ENCODE results near the gene TEFM.

Gene TEFM

DNA sequence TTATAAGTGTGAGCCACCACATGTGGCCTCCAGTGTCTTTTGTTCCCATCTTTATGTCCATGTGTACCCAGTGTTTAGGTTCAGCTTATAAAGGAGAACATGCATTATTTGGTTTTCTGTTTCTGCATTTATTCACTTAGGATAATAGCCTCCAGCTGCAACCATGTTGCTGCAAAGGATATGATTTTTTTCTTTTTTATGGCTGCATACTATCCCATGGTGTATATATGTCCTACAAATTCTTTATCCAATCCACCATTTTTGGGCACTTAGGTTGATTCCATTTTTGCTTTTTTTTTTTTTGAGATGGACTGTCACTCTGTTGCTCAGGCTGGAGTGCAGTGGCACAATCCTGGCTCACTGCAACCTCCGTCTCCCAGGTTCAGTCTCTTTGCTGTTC lies 41.4 kb downstream of the TEFM start:
- no peak for DNase-seq (ENCODE audit: low read depth)

DNA sequence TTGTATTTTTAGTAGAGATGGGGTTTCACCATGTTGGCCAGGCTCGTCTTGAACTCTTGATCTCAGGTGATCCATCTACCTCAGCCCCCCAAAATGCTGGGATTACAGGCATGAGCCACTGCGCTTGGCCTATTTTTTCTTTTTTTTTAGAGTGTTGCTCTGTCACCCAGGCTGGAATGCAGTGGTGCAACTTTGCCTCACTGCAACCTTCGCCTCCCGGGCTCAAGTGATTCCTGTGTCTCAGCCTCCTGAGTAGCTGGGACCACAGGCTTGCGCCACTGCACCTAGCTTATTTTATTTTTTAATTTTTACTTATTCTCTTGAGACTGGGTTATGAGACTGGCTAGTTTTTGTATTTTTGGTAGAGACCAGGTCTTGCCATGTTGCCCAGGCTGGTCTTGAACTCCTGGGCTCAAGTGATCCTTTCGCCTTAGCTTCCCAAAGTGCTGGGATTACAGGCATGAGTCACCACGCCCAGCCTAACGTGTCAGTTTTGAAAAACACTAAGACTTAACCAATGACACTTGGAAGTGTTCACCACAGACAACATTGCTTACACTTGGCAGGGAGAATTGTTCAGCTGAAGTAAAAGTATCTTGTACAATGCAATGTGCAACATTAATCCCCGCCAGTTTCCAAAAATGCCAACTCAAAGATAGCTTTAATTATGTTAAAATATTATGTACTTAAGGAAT lies 47.3 kb downstream of the TEFM start:
- in situ Hi-C loops (cut with HindIII; ENCODE audit: low sequenced_read_pairs), result no loop called here
- TF ChIP-seq, protein P1, sequence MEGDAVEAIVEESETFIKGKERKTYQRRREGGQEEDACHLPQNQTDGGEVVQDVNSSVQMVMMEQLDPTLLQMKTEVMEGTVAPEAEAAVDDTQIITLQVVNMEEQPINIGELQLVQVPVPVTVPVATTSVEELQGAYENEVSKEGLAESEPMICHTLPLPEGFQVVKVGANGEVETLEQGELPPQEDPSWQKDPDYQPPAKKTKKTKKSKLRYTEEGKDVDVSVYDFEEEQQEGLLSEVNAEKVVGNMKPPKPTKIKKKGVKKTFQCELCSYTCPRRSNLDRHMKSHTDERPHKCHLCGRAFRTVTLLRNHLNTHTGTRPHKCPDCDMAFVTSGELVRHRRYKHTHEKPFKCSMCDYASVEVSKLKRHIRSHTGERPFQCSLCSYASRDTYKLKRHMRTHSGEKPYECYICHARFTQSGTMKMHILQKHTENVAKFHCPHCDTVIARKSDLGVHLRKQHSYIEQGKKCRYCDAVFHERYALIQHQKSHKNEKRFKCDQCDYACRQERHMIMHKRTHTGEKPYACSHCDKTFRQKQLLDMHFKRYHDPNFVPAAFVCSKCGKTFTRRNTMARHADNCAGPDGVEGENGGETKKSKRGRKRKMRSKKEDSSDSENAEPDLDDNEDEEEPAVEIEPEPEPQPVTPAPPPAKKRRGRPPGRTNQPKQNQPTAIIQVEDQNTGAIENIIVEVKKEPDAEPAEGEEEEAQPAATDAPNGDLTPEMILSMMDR (IDR thresholded peaks at IDR 0.05; ENCODE audit: low read depth, low read length, missing control alignments), result no peak
- DNase-seq (ENCODE audit: low read depth), result no peak
- no peak overlapping the region for H3K4me3 ChIP-seq (ENCODE audit: low read depth, low read length)

More for the DNA sequence above, 41.4 kb downstream of the TEFM start:
- TF ChIP-seq, protein P1 (IDR thresholded peaks at IDR 0.05; ENCODE audit: low read depth, low read length, missing control alignments), result no peak
- in situ Hi-C loops (cut with HindIII; ENCODE audit: low sequenced_read_pairs), result no loop called here
- no peak overlapping the region for H3K4me3 ChIP-seq (ENCODE audit: low read depth, low read length)

DNA sequence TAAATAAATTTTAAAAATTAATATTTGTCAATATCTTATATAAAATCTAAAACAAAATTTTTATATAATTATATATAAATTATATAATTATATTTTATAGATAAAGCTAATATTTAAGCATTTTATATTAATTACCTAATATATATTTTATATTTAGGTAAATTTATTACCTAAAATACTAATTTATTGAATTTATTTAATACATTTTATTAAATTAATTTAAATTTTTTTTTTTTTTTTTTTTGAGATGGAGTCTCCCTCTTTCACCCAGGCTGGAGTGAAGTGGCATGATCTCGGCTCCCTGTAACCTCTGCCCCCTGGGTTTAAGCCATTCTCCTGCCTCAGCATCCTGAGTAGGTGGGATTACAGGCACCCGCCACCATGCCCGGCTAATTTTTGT lies 51.9 kb downstream of the TEFM start:
- TF ChIP-seq, protein P1 (IDR thresholded peaks at IDR 0.05; ENCODE audit: low read depth, low read length, missing control alignments), result no peak

More for the DNA sequence above, 51.9 kb downstream of the TEFM start:
- no peak for DNase-seq (ENCODE audit: low read depth)
- in situ Hi-C loops (cut with HindIII; ENCODE audit: low sequenced_read_pairs), result no loop called here
- no peak overlapping the region for H3K4me3 ChIP-seq (ENCODE audit: low read depth, low read length)
